Measurements from ENCODE around the gene SHMT2. TPM values are rescaled to one million over a fixed set of nuclear protein-coding genes. Genes with fewer than 3 reads are reported as not detected.

SHMT2 gene
- total and polyA plus RNA-seq, 5 donors from 2014 or later: 108 to 300 (median 219) TPM

DNA sequence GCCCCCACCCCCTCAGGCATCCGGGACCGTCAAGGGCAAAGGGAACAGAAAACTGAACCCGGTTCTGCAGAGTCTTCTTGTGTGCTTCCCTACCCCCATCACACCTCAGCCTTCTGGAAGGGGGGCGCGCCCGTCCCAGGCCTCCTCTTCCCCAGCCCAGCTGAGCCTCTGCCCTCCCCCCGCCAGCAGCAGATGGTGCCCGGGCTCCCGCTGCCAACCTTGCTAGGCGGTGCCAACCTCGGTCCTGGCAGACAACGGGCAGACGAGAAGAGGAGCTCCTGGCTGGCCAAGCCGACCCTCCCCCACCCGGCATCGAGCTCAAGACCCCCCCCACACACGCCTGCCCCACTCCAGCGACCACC, 12.8 kb downstream of the SHMT2 start:
- H3K4me3 Mint-ChIP-seq: peak overlapping the region; percentile 68 to 97 (median 93)
- peaks cover 5 to 55% (median 40%) of the 10 kb centered on the region in 4 donors for H3K4me1 Mint-ChIP-seq
- H3K27ac Mint-ChIP-seq: no peak overlapping the region
- no peaks in the 10 kb centered on the region for H3K36me3 Mint-ChIP-seq
- Histone ChIP-seq H3K4me1 (ENCODE audit: control insufficient read depth, insufficient read depth, low read length, poor library complexity, severe bottlenecking) (peaks cover 67% of the 10 kb centered on the region), H3K4me3 (ENCODE audit: low read depth, low read length) (no peak overlapping the region), H3K9me3 (ENCODE audit: control insufficient read depth in 2 of 2, low read length in 2 of 2) (no peaks in the 10 kb centered on the region), H3K27me3 (ENCODE audit: control insufficient read depth, insufficient read depth, low read length) (peaks cover 3% of the 10 kb centered on the region), H3K36me3 (ENCODE audit: control insufficient read depth, insufficient read depth, low read length) (no peaks in the 10 kb centered on the region), H3K27ac (ENCODE audit: insufficient read depth, low read length, poor library complexity, severe bottlenecking) (no peak overlapping the region)
- peaks cover 0 to 4% (median 0%) of the 10 kb centered on the region in 7 donors for H3K9me3 Mint-ChIP-seq
- peak in 1 of 3 donors; percentile 20 for DNase-seq
- H3K27me3 Mint-ChIP-seq: peaks cover 64% of the 10 kb centered on the region
- no peak for ATAC-seq (ENCODE audit: low read depth in 2 of 2)

DNA sequence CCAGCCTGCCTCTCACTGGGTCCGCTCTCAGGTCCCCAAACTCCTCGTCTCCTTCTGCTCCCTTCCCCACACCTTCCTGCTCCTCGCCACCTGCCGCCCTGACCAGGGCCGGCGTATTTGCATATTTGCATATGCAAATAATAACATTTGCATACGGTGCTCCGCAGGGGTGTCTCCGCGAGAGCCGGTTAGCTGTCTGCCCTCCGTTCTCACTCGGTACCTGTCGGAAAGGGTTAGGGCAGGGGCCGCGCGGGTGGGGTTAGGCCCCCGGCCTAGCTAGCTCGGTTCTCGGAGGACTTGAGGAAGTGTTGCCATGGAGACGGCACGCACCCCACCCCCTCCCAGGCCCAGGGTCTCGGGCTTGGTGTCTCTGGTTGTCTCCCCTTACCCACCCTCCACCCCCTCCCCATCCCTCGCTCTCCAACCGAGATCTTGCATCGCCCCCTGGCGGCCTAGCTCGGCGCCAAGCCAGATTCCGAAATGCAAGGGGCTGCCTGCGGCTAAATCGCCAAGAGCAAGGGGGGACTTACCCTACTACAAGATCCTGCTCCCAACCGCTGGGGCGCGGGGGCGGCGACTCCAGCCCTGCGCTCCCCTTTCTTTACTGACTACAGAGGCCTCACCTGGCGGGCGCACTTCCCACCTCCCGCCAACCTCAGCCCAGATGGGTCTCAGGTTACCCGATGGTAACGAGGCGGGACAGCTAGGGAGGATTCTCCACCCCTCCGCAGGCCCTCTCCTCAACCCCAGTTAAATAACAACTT, 13.4 kb downstream of the SHMT2 start:
- Histone ChIP-seq H3K27ac (ENCODE audit: insufficient read depth, low read length, poor library complexity, severe bottlenecking) (no peak overlapping the region), H3K4me1 (ENCODE audit: control insufficient read depth, insufficient read depth, low read length, poor library complexity, severe bottlenecking) (peaks cover 61% of the 10 kb centered on the region), H3K36me3 (ENCODE audit: control insufficient read depth, insufficient read depth, low read length) (no peaks in the 10 kb centered on the region), H3K27me3 (ENCODE audit: control insufficient read depth, insufficient read depth, low read length) (peaks cover 3% of the 10 kb centered on the region), H3K4me3 (ENCODE audit: low read depth, low read length) (peak overlapping the region; percentile 19), H3K9me3 (ENCODE audit: control insufficient read depth in 2 of 2, low read length in 2 of 2) (no peaks in the 10 kb centered on the region)
- Mint-ChIP-seq H3K4me3 (peak overlapping the region; percentile 80 to 97 (median 90)), H3K9me3 (peaks cover 0 to 4% (median 0%) of the 10 kb centered on the region in 7 donors), H3K27ac (peak overlapping the region in 1 of 3 donors; percentile 48), H3K4me1 (peaks cover 5 to 49% (median 35%) of the 10 kb centered on the region in 4 donors), H3K27me3 (peaks cover 63% of the 10 kb centered on the region), H3K36me3 (no peaks in the 10 kb centered on the region)
- peak; percentile 44 to 72 (median 57) for DNase-seq
- ATAC-seq (ENCODE audit: low read depth in 2 of 2): no peak

DNA sequence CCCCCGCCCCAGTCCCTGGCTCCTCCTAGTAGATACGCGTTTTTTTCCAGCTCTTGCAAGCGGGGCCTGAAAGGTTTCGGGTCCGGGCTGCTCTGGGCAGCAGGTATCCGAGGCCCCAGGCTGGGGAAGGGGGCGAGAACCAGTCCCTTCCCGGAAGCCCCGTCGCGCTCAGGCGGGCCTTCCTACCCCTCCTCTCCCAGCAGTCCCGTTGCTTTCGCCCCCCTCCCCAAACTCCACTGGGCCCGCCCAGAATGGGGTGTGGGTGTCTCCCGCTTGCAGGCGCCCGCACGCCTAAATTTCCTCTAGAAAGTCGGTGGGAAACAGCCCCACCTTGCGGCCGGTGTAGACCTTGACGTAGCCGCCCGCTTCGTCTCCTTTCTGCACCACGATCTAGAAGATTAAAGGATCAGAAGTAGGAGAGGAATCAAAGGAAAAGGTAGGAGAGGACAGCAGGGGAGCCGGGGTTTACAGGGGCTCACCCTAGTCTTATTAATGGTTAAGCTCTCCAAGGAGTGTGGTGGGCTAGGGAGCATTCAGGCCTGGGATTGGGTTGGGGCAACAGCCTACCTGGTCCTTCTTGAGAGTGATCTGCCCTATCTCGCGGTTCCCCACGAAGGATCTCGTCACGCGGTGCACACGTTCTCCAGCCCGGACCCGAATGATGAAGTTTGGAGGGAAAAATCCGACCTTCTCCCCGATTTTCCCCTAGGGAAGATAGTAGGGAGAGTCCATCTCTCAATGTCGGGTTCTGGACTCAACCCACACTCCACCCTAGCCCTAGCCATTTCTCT, 14.2 kb downstream of the SHMT2 start:
- no peak overlapping the region for H3K27ac ChIP-seq (ENCODE audit: insufficient read depth, low read length, poor library complexity, severe bottlenecking)
- Mint-ChIP-seq H3K4me3 (peak overlapping the region; percentile 52 to 97 (median 86)), H3K9me3 (peaks cover 0 to 4% (median 0%) of the 10 kb centered on the region in 7 donors), H3K27ac (peak overlapping the region in 1 of 3 donors; percentile 26), H3K4me1 (peaks cover 5 to 44% (median 32%) of the 10 kb centered on the region in 4 donors), H3K27me3 (peaks cover 58% of the 10 kb centered on the region), H3K36me3 (no peaks in the 10 kb centered on the region)
- no peaks in the 10 kb centered on the region for H3K9me3 ChIP-seq (ENCODE audit: control insufficient read depth in 2 of 2, low read length in 2 of 2)
- H3K4me1 ChIP-seq (ENCODE audit: control insufficient read depth, insufficient read depth, low read length, poor library complexity, severe bottlenecking): peaks cover 52% of the 10 kb centered on the region
- peak; percentile 69 to 86 (median 79) for DNase-seq
- ATAC-seq (ENCODE audit: low read depth in 2 of 2): peak; percentile 22
- no peaks in the 10 kb centered on the region for H3K36me3 ChIP-seq (ENCODE audit: control insufficient read depth, insufficient read depth, low read length)
- H3K27me3 ChIP-seq (ENCODE audit: control insufficient read depth, insufficient read depth, low read length): peaks cover 3% of the 10 kb centered on the region
- H3K4me3 ChIP-seq (ENCODE audit: low read depth, low read length): no peak overlapping the region

DNA sequence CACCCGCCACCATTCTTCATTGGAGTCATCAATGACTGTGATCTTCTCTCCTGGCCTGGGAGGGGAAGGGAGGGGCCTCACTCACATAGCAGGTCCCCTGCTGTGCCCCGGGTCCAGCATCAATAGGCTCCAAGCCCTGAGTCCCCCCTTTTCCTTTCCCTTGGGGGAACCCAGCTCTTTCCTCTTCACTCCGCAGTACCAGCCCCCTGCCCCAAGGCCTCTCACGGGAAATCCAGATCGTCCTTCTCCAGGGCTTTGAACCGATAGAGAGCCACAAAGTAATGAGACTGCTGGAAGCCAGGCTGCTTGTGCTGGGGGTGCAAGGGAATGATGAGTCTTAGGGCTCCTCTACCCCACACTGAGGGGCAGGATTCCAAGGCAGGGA, 14.8 kb downstream of the SHMT2 start:
- Mint-ChIP-seq H3K4me1 (peaks cover 5 to 39% (median 31%) of the 10 kb centered on the region in 4 donors), H3K27ac (no peak overlapping the region), H3K27me3 (peaks cover 52% of the 10 kb centered on the region), H3K4me3 (peak overlapping the region in 2 of 4 donors; percentile 2 to 52), H3K36me3 (no peaks in the 10 kb centered on the region), H3K9me3 (peaks cover 0 to 3% (median 0%) of the 10 kb centered on the region in 7 donors)
- peaks cover 3% of the 10 kb centered on the region for H3K27me3 ChIP-seq (ENCODE audit: control insufficient read depth, insufficient read depth, low read length)
- H3K4me1 ChIP-seq (ENCODE audit: control insufficient read depth, insufficient read depth, low read length, poor library complexity, severe bottlenecking): peaks cover 48% of the 10 kb centered on the region
- no peak overlapping the region for H3K4me3 ChIP-seq (ENCODE audit: low read depth, low read length)
- no peaks in the 10 kb centered on the region for H3K36me3 ChIP-seq (ENCODE audit: control insufficient read depth, insufficient read depth, low read length)
- ATAC-seq (ENCODE audit: low read depth in 2 of 2) (no peak), DNase-seq (no peak)
- no peaks in the 10 kb centered on the region for H3K9me3 ChIP-seq (ENCODE audit: control insufficient read depth in 2 of 2, low read length in 2 of 2)
- H3K27ac ChIP-seq (ENCODE audit: insufficient read depth, low read length, poor library complexity, severe bottlenecking): no peak overlapping the region

DNA sequence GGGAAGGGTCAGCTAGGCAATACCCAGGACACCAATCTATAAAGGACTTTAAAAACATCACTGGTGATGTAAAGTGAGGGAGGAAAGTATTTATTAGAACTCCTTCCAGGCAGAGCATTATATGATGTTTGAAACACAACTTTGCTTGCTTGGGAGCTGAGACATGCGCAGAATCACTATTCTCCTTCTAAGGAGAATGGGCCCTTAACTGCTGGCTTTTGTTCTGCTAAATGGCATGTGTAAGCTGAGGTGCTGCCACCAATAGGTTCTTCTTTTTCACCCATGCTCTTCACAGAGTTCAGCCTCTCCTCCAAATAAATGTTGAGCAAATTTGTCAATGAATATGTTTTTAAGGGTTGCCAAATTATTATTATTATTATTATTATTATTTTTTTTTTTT, 17.5 kb downstream of the SHMT2 start:
- DNase-seq (no peak), ATAC-seq (ENCODE audit: low read depth in 2 of 2) (no peak)
- Histone ChIP-seq H3K9me3 (ENCODE audit: control insufficient read depth in 2 of 2, low read length in 2 of 2) (no peaks in the 10 kb centered on the region), H3K4me1 (ENCODE audit: control insufficient read depth, insufficient read depth, low read length, poor library complexity, severe bottlenecking) (peaks cover 20% of the 10 kb centered on the region), H3K4me3 (ENCODE audit: low read depth, low read length) (no peak overlapping the region), H3K36me3 (ENCODE audit: control insufficient read depth, insufficient read depth, low read length) (no peaks in the 10 kb centered on the region), H3K27me3 (ENCODE audit: control insufficient read depth, insufficient read depth, low read length) (peaks cover 2% of the 10 kb centered on the region), H3K27ac (ENCODE audit: insufficient read depth, low read length, poor library complexity, severe bottlenecking) (no peak overlapping the region)
- peaks cover 25% of the 10 kb centered on the region for H3K27me3 Mint-ChIP-seq
- peaks cover 5 to 14% (median 12%) of the 10 kb centered on the region in 4 donors for H3K4me1 Mint-ChIP-seq
- no peak overlapping the region for H3K27ac Mint-ChIP-seq
- no peak overlapping the region for H3K4me3 Mint-ChIP-seq
- H3K9me3 Mint-ChIP-seq: peaks cover 0 to 2% (median 0%) of the 10 kb centered on the region in 7 donors
- H3K36me3 Mint-ChIP-seq: no peaks in the 10 kb centered on the region

DNA sequence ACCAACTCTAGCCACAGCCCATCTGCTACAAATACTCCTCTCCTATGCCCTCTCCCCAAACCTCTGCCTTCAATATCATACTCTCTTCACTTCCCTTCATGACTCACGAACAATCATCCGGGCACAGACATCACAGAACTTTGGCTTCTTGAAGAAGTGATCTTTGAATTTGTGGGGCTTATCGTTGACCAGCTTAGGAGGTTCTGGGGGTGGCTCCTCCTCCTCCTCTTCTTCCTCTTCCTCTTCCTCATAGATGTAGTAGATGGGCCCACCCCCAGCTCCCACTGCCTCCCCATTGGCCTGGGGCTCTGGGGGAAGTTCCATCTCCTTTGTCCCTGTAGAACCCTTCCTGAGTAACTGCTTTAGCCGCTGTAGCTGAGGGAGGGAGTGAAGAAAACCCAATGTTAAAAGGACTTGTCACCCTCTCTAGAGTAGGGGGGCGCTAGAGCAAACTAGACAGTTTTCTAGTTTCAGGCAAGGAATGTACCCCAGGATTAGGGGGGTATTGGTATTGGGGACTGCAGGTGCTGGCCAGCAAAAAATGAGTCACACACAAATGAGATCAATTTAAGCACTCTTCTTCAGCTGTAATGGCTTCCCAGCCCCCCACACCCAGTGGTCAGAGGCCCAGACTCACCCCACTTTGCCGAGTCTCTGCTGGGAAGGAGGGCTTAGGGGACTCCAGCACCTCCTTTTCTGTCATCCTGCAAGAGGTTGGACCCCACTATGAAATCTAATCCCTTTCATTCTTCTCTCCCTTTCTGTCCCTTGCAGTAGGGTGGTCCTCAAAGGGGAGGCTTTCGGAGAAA, 19.6 kb downstream of the SHMT2 start:
- Histone ChIP-seq H3K4me1 (ENCODE audit: control insufficient read depth, insufficient read depth, low read length, poor library complexity, severe bottlenecking) (no peaks in the 10 kb centered on the region), H3K4me3 (ENCODE audit: low read depth, low read length) (no peak overlapping the region), H3K36me3 (ENCODE audit: control insufficient read depth, insufficient read depth, low read length) (no peaks in the 10 kb centered on the region), H3K27me3 (ENCODE audit: control insufficient read depth, insufficient read depth, low read length) (no peaks in the 10 kb centered on the region), H3K27ac (ENCODE audit: insufficient read depth, low read length, poor library complexity, severe bottlenecking) (no peak overlapping the region), H3K9me3 (ENCODE audit: control insufficient read depth in 2 of 2, low read length in 2 of 2) (no peaks in the 10 kb centered on the region)
- ATAC-seq (ENCODE audit: low read depth in 2 of 2) (peak in 1 of 2 donors; percentile 20), DNase-seq (no peak)
- H3K4me1 Mint-ChIP-seq: peaks cover 0 to 5% (median 2%) of the 10 kb centered on the region in 4 donors
- no peaks in the 10 kb centered on the region for H3K36me3 Mint-ChIP-seq
- H3K9me3 Mint-ChIP-seq: no peaks in the 10 kb centered on the region
- peaks cover 5% of the 10 kb centered on the region for H3K27me3 Mint-ChIP-seq
- no peak overlapping the region for H3K27ac Mint-ChIP-seq
- H3K4me3 Mint-ChIP-seq: no peak overlapping the region

DNA sequence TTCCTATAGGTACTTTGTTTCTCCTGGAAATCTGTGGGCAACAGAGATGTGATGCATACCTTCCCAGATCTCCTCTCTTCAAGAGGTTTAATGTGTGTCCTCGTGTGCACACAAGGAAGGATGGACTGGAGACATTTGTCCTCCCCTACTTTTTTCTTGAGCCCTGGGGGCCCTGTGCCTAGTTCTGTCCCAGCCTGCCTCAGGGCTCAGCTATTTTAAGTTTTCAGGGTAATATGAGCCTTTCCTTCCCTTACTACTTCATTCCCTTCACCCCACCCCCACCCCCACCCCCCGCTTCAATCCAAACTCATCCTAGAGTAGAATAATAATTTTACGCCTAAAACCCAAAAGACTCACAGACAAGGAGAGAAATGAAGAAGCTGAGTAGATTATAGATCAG, 21.0 kb downstream of the SHMT2 start:
- H3K4me1 Mint-ChIP-seq: peaks cover 0 to 5% (median 1%) of the 10 kb centered on the region in 4 donors
- H3K27ac ChIP-seq (ENCODE audit: insufficient read depth, low read length, poor library complexity, severe bottlenecking): no peak overlapping the region
- no peak overlapping the region for H3K4me3 ChIP-seq (ENCODE audit: low read depth, low read length)
- H3K9me3 Mint-ChIP-seq: no peaks in the 10 kb centered on the region
- H3K4me3 Mint-ChIP-seq: no peak overlapping the region
- DNase-seq (no peak), ATAC-seq (ENCODE audit: low read depth in 2 of 2) (no peak)
- no peak overlapping the region for H3K27ac Mint-ChIP-seq
- no peaks in the 10 kb centered on the region for H3K27me3 ChIP-seq (ENCODE audit: control insufficient read depth, insufficient read depth, low read length)
- H3K9me3 ChIP-seq (ENCODE audit: control insufficient read depth in 2 of 2, low read length in 2 of 2): no peaks in the 10 kb centered on the region
- peaks cover 4% of the 10 kb centered on the region for H3K36me3 Mint-ChIP-seq
- peaks cover 5% of the 10 kb centered on the region for H3K27me3 Mint-ChIP-seq
- H3K4me1 ChIP-seq (ENCODE audit: control insufficient read depth, insufficient read depth, low read length, poor library complexity, severe bottlenecking): no peaks in the 10 kb centered on the region
- H3K36me3 ChIP-seq (ENCODE audit: control insufficient read depth, insufficient read depth, low read length): peaks cover 7% of the 10 kb centered on the region

Measured in CD4-positive, CD25-positive, alpha-beta regulatory T cell (primary cell).